Measurements from ENCODE around the gene FOXO6. TPM values are rescaled to one million over a fixed set of nuclear protein-coding genes. Genes with fewer than 3 reads are reported as not detected.

Gene FOXO6
- total RNA-seq, 1 experiment from 2014 or later, result 0.47 TPM

DNA sequence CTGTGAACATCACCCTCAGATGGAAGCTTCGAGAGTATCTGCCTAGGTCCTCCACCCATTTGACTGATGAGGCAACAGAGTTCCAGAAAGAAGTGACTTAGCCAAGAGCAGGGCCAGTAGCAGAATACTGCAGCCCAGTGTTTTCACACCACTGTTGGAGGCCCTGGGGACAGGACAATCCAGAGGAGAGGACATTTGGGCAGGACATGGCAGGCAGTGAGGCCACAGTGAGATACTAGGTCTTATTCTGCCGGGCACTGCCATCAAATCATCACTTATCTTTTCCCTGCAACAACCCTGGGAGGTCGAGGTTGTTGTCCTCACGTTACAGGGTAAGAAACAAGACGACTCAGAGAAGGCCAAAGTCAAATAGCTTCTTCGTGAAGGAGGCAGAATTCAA, 5.5 kb upstream of the FOXO6 start:
- TF ChIP-seq, protein P1, sequence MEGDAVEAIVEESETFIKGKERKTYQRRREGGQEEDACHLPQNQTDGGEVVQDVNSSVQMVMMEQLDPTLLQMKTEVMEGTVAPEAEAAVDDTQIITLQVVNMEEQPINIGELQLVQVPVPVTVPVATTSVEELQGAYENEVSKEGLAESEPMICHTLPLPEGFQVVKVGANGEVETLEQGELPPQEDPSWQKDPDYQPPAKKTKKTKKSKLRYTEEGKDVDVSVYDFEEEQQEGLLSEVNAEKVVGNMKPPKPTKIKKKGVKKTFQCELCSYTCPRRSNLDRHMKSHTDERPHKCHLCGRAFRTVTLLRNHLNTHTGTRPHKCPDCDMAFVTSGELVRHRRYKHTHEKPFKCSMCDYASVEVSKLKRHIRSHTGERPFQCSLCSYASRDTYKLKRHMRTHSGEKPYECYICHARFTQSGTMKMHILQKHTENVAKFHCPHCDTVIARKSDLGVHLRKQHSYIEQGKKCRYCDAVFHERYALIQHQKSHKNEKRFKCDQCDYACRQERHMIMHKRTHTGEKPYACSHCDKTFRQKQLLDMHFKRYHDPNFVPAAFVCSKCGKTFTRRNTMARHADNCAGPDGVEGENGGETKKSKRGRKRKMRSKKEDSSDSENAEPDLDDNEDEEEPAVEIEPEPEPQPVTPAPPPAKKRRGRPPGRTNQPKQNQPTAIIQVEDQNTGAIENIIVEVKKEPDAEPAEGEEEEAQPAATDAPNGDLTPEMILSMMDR (IDR thresholded peaks at IDR 0.05; ENCODE audit: unreplicated experiment), result no peak
- H3K4me1 Mint-ChIP-seq (ENCODE audit: low read depth, unreplicated experiment), result peaks cover 42% of the 10 kb centered on the region
- BruUV-seq (replicated peaks), result no TSS peak
- no peak for DNase-seq
- H3K36me3 Mint-ChIP-seq (ENCODE audit: insufficient read depth, unreplicated experiment), result no peaks in the 10 kb centered on the region
- H3K27ac Mint-ChIP-seq (ENCODE audit: unreplicated experiment), result no peak overlapping the region
- intact Hi-C loops (cut with micrococcal nuclease; ENCODE audit: unreplicated experiment), result no loop called here
- H3K27me3 Mint-ChIP-seq (ENCODE audit: unreplicated experiment), result no peaks in the 10 kb centered on the region
- H3K4me3 Mint-ChIP-seq (ENCODE audit: low read depth, unreplicated experiment), result no peak overlapping the region
- CTCF ChIA-PET, result interaction anchor here (1.0 kb wide), 2 partner anchors 14 to 33 kb away, joined by 3 to 4 read pairs; no protein-coding TSS in a partner anchor
- H3K9me3 Mint-ChIP-seq (ENCODE audit: low read depth, unreplicated experiment), result no peaks in the 10 kb centered on the region

- Mint-ChIP-seq H3K27ac (ENCODE audit: unreplicated experiment) (no peak overlapping the region), H3K4me1 (ENCODE audit: low read depth, unreplicated experiment) (peaks cover 42% of the 10 kb centered on the region), H3K4me3 (ENCODE audit: low read depth, unreplicated experiment) (no peak overlapping the region), H3K9me3 (ENCODE audit: low read depth, unreplicated experiment) (no peaks in the 10 kb centered on the region), H3K27me3 (ENCODE audit: unreplicated experiment) (no peaks in the 10 kb centered on the region), H3K36me3 (ENCODE audit: insufficient read depth, unreplicated experiment) (no peaks in the 10 kb centered on the region)
- intact Hi-C loops (cut with micrococcal nuclease; ENCODE audit: unreplicated experiment), result no loop called here
- CTCF ChIA-PET, result interaction anchor here (1.6 kb wide), 1 partner anchor 31 kb away, joined by 3 read pairs; no protein-coding TSS in a partner anchor
- TF ChIP-seq, protein P1 (IDR thresholded peaks at IDR 0.05; ENCODE audit: unreplicated experiment), result no peak
- no peak for DNase-seq
- BruUV-seq (replicated peaks), result no TSS peak
Measured at GRCh38 chr1:41356752-41357151, 4.5 kb upstream of the FOXO6 start.

DNA sequence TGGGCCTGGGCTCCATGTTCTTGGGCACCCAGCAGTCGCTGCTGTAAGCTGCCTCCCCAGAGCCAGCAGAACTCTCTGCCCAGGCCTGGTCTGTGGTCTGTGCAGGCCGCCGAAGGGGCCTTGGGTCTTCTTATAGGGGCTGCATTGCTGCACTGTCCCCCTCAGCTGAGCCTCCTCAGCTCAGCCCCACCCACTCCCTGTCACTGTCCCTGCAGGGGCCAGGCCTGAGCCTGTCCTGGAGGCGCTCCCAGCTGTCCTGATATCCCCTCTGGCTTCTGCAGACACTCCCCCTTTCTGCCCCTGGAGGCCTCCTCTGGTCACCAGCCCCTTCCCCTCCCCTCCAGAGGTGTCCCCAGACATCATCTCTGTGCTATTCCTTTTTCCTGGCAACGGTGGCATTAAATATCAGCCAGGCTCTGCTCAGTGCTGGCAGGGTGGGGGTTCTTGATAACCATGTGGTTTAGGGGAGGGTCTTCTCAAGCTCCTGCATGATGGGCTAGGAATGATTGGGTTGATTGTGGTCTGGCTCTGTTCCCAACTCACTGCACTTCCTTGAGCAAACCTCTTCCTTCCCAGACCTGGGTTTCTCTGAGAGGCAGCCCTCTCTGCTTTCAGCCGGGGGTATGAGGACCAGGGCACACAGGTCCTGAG, 3.7 kb upstream of the FOXO6 start:
- Mint-ChIP-seq H3K27ac (ENCODE audit: unreplicated experiment) (no peak overlapping the region), H3K27me3 (ENCODE audit: unreplicated experiment) (peaks cover under 1% of the 10 kb centered on the region), H3K4me3 (ENCODE audit: low read depth, unreplicated experiment) (no peak overlapping the region), H3K9me3 (ENCODE audit: low read depth, unreplicated experiment) (no peaks in the 10 kb centered on the region), H3K4me1 (ENCODE audit: low read depth, unreplicated experiment) (peaks cover 42% of the 10 kb centered on the region), H3K36me3 (ENCODE audit: insufficient read depth, unreplicated experiment) (no peaks in the 10 kb centered on the region)
- BruUV-seq (replicated peaks), result no TSS peak
- TF ChIP-seq, protein P1 (IDR thresholded peaks at IDR 0.05; ENCODE audit: unreplicated experiment), result no peak
- DNase-seq, result peak; percentile 54
- intact Hi-C loops (cut with micrococcal nuclease; ENCODE audit: unreplicated experiment), result no loop called here
- CTCF ChIA-PET, result interaction anchor here (1.6 kb wide), 1 partner anchor 30 kb away, joined by 3 read pairs; no protein-coding TSS in a partner anchor

DNA sequence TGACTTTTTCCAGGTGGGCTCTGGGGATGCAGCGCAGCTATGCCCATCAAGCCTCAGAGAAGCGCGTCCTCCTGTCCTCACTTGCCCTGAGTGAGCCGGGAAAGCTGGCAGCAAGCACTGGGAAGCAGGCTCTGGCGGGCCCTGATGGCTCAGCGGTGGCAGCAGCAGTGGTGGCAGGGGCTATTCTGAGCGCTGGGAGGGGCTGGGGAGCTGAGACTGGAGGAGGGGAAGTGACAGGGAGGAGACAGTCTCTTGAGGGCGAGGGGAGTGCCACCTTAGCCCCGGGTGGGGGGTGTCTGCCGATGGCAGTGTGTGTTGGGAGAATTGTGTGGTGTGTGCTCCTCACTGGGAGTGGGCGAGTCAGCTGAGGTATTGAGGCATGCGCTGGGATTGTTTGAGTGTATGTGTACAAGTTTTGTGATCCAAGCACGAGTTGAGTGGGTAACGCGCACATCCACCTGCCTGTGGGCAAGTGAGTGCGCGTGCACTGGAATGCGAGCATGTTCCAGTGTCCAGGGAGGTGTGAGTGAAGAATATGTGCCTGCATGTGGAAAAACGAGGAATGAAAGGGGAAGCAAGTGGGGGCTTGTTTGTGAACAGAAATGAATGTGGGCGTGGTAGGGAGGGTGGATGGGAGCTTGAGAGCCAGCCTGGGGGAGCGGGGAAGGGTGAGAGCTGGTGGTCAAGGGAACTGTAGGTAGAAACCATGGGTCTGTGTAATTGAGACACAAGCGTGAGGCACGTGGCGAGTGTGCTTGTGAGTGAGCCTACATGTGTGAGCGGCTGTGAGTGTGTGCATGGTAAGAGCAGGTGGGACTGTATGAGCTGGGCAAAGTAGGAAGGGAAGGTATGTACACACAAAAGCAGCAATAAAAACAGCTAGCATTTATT, 2.9 kb upstream of the FOXO6 start:
- Mint-ChIP-seq H3K9me3 (ENCODE audit: low read depth, unreplicated experiment) (no peaks in the 10 kb centered on the region), H3K27me3 (ENCODE audit: unreplicated experiment) (peaks cover 9% of the 10 kb centered on the region), H3K4me3 (ENCODE audit: low read depth, unreplicated experiment) (no peak overlapping the region), H3K36me3 (ENCODE audit: insufficient read depth, unreplicated experiment) (no peaks in the 10 kb centered on the region), H3K27ac (ENCODE audit: unreplicated experiment) (no peak overlapping the region), H3K4me1 (ENCODE audit: low read depth, unreplicated experiment) (peaks cover 40% of the 10 kb centered on the region)
- TF ChIP-seq, protein P1 (IDR thresholded peaks at IDR 0.05; ENCODE audit: unreplicated experiment), result no peak
- BruUV-seq (replicated peaks), result no TSS peak
- no peak for DNase-seq
- intact Hi-C loops (cut with micrococcal nuclease; ENCODE audit: unreplicated experiment), result no loop called here
- CTCF ChIA-PET, result interaction anchor here (1.6 kb wide), 1 partner anchor 29 kb away, joined by 3 read pairs; no protein-coding TSS in a partner anchor

Data from Calu3 (cell line).